HG03378 (cell line): ENCODE data around the gene MMD.

Source experiments
- ATAC-seq: cut with Tn5 transposase; IDR thresholded peaks from one replicate; pipeline ENCODE4 v1.9.1; 2021; ENCODE audit warnings: mild to moderate bottlenecking, moderate library complexity; ENCODE audit not compliant: unreplicated experiment

The MMD gene

DNA sequence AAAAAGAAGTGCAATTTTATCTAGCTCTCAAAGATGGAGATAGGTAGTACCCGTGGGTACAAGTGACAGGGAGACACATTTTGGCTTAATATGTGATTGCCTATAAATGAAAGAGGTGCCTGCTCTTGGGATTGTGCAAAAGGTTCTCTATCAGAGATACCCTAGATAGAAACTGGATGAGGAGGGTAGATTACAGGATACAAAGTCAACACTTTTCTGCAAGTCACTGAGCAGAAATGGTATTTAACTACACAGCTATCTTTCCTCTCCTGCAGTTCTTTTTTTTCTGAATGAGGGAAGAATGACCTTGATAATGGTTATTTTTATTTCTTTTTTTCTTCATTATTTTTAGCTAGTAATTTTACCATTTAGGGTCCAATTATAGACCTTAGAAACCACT lies 67.6 kb downstream of the MMD start:
- no peak for ATAC-seq

DNA sequence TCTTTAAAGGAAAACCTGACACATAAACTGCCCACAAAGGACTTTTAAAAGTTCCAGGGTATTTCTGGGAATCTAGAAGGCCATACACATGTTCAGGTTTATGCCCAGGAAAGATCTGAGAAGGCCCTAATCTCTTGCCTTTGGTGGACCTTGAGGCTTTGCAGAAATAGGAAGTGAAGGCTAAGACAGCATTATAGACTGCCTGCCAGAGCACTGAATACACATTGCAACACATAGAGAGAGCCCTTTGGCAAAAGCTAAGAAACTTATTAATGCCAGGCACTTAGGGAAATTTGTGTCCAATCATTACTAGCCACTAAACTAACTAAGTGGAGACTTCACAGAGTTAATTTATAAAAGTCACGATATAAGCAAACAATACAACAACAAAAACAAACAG lies 70.4 kb downstream of the MMD start:
- ATAC-seq = no peak

DNA sequence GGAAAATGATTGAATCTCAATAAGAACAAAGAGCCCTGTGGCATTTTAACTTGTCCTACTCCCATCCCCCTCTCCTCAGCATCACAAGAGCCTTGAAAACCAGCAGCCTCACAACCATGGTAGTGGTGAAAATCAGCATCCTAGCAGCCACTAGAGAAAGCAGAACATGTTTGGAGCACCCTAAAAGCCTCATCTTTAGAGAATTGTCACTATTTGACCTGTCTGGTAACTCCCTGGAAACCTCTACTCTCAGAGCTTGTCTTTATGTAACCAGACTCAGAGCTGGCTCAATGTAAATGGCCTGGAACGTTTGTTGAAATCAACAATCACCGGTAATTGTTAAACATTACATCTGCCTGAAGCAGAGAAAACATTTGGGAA lies 70.8 kb downstream of the MMD start:
- ATAC-seq = no peak

DNA sequence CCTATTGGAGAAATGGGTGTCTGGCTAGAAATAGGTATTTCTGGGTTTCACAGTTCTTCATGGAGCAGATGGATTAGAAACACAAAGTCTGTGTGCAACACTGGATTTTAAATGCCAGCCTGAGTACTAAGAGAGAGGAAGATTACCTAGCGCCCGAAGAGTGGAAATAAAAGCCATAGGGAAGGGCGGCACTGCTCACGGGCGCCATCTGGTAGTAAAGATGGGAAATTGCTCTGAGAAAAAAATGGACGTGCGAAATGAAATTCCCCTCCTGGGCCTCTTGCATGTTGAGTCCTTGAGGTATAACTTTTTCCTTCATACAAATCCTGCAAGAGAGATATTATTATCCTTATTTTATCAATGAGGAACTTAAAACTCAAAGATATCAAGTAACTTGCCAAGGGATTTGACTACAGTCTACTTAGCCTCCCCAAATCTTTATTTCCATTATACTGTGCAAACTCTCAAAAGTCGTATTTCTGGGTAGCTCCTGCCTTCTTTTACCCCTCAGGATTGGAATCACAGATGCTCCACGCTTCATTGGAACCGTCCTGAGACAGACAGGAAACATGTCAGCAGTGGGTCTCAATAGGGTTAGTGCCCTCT lies 72.8 kb downstream of the MMD start:
- ATAC-seq = no peak

DNA sequence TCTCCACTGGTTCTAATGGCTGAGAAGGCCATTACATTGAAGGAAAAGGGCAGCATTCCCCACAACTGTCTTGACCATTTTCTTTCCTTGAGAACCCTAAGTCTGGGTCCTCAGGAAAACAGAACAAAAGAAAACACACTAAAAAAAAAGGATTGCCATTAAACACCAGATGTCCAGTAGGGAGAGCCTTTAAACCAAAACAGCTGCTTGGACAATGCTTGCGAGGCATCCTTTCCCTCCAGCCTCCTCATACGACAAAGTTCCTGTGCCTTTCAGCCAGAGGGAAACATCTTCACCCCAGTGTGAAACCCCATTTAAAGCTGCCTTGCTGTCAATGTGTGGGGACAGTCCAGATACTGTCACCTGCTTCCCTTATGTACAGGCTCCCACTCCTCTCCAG lies 74.3 kb downstream of the MMD start:
- ATAC-seq = no peak

DNA sequence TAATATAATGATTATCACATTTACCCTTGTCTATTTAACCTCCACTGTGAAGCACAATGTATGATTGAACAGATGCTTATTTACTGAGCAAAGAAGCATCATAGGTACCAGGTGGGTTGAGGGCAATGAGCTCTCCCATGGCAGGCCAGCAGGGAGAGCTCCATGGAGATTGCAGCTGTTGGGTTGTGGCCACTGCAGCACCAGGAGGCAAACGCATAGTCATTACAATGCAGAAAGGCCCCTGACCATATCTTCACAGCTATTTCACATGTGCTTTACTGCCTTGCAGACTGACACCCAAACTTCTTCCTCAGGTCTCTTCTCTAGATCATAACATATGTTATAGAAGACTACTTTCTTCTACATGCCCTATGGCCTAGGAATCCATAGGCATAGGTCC lies 75.0 kb downstream of the MMD start:
- no peak for ATAC-seq

DNA sequence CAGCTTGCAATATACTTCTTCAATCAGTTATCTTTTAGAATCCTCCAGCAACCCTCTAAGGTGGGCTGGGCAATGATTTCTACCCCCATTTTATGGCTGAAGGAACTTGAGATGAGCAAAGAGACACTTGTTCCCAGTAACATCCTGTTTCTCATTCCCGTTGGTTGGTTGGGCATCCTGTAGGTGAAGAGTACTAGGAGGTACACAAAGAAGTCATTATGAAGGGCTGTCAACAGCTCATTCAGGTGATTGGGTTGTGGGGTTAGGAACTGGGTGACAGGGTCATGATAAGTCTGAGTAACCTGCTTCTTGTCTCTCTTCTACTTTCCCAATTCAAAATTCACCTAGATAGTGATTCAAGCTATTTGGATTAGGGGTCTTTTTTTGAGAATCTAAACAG lies 76.5 kb downstream of the MMD start:
- ATAC-seq = no peak

DNA sequence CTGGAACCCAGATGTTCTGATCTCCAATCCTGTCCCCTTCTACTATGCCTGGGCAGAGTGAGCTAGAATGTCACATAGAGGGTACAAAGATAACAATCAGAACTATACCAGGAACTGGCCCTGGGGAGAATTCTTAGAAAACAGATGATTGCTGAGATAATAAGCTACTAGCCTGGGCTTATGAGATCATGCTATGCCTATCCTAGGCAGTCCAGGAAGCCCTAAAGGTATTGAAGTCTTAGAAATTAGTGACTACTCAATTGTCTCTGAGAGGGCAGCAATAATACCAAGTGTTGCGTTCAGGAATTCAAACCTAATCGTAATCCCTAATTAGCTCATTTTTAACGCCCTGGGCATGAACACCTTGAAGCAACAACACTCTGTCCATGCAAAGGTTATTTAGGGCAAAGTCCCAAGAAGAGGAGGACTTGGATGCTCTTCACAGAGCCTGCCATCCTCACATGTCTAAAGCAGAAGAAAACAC lies 77.1 kb downstream of the MMD start:
- no peak for ATAC-seq

DNA sequence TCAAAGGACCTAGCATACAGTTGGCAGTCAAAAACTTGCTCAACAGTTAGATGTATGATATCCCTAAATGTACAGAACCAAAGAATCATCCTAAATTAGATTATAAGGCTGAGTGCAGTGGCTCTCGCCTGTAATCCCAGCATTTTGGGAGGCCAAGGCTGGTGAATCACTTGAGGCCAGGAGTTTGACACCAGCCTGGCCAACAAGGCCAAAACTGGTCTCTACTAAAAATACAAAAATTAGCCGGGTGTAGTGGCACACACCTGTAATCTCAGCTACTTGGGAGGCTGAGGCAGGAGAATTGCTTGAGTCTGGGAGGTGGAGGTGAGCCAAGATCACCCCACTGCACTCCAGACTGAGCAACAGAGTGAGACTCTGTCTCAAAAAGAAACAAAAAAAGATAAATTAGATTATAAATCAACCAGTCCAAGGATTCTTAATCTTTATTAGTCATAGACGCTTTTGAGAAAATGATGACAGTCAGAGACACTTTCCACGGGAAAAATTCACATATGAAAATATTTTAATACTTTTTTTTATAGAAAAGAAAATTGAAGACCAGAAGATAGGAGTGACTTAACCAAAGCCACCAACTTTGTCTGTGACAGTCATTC lies 77.6 kb downstream of the MMD start:
- no peak for ATAC-seq

DNA sequence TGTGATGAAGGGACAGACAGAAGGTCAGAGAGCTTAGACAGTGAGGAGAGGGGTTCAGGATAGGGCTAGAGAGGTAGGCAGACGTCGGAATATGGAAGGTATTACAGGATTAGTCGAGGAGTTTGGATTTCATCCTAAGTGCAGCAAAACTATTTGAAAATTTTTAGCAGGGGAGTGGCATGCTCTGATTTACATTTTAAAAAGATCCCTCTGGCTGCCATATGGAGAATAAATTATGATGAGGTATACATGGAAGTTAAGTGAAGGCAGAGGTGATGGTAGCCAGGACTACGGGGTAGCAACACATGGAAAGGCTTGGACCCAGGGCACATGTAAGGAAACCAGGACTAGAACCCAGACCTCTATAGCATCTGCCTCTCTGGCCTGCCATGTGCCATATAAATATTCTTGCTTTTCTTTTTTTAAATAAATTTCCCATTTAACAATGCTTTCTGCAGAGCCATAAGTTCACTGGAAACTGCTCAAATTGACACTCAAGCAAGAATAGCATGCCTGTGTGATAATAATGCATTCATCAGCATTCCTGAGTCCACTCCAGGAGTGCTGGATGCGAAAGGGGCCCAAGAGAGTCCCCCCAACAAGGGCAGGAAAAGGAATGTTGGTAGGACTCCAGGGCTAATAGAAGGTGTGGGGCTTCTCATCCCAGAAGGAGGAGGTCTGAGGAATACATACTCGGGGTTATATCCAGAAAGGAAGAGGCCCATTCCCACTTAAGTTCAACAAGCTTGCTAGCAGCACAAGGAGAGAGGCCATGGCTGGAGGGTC lies 78.6 kb downstream of the MMD start:
- ATAC-seq = no peak
